ENCODE data around the gene LGALS3BP. TPM values are rescaled to one million over a fixed set of nuclear protein-coding genes. Genes with fewer than 3 reads are reported as not detected.
A peak's percentile ranks its signal among the peaks of the same experiment; 100 is the strongest.

LGALS3BP gene, protein sequence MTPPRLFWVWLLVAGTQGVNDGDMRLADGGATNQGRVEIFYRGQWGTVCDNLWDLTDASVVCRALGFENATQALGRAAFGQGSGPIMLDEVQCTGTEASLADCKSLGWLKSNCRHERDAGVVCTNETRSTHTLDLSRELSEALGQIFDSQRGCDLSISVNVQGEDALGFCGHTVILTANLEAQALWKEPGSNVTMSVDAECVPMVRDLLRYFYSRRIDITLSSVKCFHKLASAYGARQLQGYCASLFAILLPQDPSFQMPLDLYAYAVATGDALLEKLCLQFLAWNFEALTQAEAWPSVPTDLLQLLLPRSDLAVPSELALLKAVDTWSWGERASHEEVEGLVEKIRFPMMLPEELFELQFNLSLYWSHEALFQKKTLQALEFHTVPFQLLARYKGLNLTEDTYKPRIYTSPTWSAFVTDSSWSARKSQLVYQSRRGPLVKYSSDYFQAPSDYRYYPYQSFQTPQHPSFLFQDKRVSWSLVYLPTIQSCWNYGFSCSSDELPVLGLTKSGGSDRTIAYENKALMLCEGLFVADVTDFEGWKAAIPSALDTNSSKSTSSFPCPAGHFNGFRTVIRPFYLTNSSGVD
- 100 to 1,000 TPM; 362 to 852 (median 568) TPM for total RNA-seq
- polyA plus RNA-seq, result 100 to 1,000 TPM; 196 to 268 TPM
- long read RNA-seq, donor 1, transcript LGALS3BP-210 (3 exons, 882 nt), result minor isoform, 11 of 535 reads
- long read RNA-seq, donor 1, transcript LGALS3BP-201 (6 exons, 2,405 nt), result major isoform, 348 of 535 reads
- long read RNA-seq, donor 1, partial matches to known transcripts, result 26 of 535 reads
- long read RNA-seq, donor 1, other reads (novel, unspliced or antisense), result 150 of 535 reads
- long read RNA-seq, donor 2, transcript LGALS3BP-210 (3 exons, 882 nt), result minor isoform, 7 of 434 reads
- long read RNA-seq, donor 2, transcript LGALS3BP-201 (6 exons, 2,405 nt), result major isoform, 298 of 434 reads
- long read RNA-seq, donor 2, partial matches to known transcripts, result 35 of 434 reads
- long read RNA-seq, donor 2, other reads (novel, unspliced or antisense), result 94 of 434 reads
- long read RNA-seq, donor 3, transcript LGALS3BP-210 (3 exons, 882 nt), result minor isoform, 11 of 645 reads
- long read RNA-seq, donor 3, transcript LGALS3BP-201 (6 exons, 2,405 nt), result major isoform, 474 of 645 reads
- long read RNA-seq, donor 3, transcript LGALS3BP-202 (5 exons, 936 nt), result minor isoform, 6 of 645 reads
- long read RNA-seq, donor 3, partial matches to known transcripts, result 69 of 645 reads
- long read RNA-seq, donor 3, other reads (novel, unspliced or antisense), result 83 of 645 reads

DNA sequence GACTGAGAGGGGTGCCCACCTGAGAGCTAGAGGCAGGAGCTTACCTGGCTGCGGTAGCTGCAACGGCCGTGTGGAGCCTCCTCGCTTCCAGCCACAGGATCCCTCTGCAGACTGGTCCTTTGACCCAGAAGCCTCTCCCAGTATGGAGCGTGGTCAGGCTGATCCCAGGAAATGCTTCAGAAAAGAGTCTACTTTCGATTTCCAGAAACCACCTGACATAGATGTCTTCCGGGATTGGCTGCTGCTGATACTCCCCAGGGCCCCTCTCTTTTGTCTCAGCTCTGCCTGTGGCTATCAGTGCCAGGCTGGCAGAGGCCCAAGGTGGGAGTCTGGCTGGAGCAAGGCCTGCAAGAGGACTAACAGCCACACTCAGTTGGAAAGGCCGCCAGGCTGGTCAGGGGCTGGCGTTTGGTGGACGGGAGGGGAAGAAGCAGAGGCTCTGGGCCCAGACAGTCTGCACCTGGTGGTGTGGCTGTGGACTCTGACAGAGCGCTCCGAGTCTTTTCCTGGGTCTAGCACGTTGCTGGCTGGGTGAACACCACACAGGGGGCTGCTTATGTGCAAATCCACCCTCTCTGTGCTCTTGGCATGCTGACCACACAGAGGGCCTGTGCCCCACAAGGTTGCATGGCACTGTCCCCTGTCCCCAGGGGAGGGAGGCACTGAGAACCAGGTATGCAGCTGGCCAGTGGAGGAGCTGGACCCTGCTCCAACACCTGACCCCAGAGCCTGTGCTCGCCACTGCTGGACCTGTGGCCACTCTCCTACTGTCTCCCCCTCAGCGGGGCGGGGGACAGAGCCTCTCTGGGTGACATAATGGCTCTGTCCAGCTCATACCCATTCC, at the start of gene LGALS3BP:
Gene LGALS3BP (minus strand): TSS at position 144 of the 844 bp plus-strand sequence. CDS start 2,732 bp downstream, outside the sequence.
- peak; percentile 82 to 83 for DNase-seq
- Histone ChIP-seq H3K9me3 (no peaks in the 10 kb centered on the region), H3K4me3 (peak within 1 kb of the TSS in 9 of 10 donors; percentile 30 to 65 (median 49)), H3K27me3 (no peaks in the 10 kb centered on the region), H3K4me1 (peaks cover 27 to 56% (median 53%) of the 10 kb centered on the region in 9 donors), H3K27ac (peak within 1 kb of the TSS in 9 of 10 donors; percentile 58 to 85 (median 80)), H3K36me3 (peaks cover 0 to 15% (median 0%) of the 10 kb centered on the region in 9 donors)
- WGBS, 2 donors, result 30 to 36% methylated on average over 16 of the region's 16 CpGs
- peak; percentile 68 to 88 (median 80) for ATAC-seq
- intact Hi-C loops (cut with DNase I), result loop anchor here in 2 of 10 donors (10.0 kb wide), 2 partner anchors 415 to 485 kb away; no protein-coding TSS in a partner anchor
- TF ChIP-seq, protein P1, sequence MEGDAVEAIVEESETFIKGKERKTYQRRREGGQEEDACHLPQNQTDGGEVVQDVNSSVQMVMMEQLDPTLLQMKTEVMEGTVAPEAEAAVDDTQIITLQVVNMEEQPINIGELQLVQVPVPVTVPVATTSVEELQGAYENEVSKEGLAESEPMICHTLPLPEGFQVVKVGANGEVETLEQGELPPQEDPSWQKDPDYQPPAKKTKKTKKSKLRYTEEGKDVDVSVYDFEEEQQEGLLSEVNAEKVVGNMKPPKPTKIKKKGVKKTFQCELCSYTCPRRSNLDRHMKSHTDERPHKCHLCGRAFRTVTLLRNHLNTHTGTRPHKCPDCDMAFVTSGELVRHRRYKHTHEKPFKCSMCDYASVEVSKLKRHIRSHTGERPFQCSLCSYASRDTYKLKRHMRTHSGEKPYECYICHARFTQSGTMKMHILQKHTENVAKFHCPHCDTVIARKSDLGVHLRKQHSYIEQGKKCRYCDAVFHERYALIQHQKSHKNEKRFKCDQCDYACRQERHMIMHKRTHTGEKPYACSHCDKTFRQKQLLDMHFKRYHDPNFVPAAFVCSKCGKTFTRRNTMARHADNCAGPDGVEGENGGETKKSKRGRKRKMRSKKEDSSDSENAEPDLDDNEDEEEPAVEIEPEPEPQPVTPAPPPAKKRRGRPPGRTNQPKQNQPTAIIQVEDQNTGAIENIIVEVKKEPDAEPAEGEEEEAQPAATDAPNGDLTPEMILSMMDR (IDR thresholded peaks at IDR 0.05), result no peak

DNA sequence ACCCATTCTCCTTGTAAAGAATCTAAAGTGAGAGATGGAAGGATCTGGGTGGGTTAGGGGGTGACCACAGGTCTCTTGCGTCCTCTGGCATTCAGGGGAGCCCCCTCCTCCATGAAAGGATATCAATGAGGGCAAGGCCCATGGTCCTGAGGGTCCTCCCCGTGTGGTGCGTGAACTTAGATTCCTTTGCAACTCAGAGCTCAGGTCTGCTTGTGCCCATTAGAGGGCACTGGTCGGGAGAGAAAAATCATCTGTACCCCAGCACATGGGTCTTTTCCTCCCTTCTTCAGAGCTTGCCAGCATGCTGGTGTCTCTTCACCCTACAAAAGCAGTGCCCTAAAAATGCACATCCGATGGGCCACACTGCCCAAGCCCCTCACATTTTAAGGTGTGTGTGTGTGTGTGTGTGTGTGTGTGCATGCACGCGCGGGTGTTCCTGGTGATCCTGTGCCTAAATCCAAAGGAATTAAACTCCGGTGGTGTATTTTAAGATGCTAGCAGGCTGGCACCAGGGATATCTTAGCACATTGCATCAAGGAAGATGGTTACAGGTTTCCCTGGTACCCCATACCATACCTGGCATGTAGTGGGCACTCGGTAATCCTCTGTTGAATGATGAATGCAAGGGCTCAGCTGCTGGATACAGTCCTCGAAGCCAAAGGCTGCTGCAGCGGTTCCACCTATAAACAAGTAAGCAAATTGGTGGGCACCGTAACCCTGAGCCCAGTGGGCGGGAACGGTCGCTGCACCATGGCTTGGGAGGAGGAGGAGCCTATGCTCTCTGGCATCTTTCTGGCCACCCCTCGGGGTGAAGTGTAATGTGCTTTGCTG, 49.0 kb upstream of the LGALS3BP start:
- ATAC-seq (no peak), DNase-seq (no peak)
- Histone ChIP-seq H3K27me3 (peaks cover 0 to 61% (median 0%) of the 10 kb centered on the region in 7 donors), H3K36me3 (no peaks in the 10 kb centered on the region), H3K4me3 (no peak overlapping the region), H3K27ac (peak overlapping the region in 9 of 10 donors; percentile 85 to 95 (median 90)), H3K4me1 (peaks cover 32 to 70% (median 55%) of the 10 kb centered on the region in 9 donors), H3K9me3 (no peaks in the 10 kb centered on the region)
- TF ChIP-seq, protein P1 (IDR thresholded peaks at IDR 0.05), result peak in 4 of 9 donors; percentile 19 to 34 (median 28)
- intact Hi-C loops (cut with DNase I), result loop anchor here in 1 of 10 donors (10.0 kb wide), 1 partner anchor 46 kb away; the partner anchor contains the start of gene ENGASE
- WGBS, 2 donors, result 78 to 82% methylated on average over 17 of the region's 17 CpGs

DNA sequence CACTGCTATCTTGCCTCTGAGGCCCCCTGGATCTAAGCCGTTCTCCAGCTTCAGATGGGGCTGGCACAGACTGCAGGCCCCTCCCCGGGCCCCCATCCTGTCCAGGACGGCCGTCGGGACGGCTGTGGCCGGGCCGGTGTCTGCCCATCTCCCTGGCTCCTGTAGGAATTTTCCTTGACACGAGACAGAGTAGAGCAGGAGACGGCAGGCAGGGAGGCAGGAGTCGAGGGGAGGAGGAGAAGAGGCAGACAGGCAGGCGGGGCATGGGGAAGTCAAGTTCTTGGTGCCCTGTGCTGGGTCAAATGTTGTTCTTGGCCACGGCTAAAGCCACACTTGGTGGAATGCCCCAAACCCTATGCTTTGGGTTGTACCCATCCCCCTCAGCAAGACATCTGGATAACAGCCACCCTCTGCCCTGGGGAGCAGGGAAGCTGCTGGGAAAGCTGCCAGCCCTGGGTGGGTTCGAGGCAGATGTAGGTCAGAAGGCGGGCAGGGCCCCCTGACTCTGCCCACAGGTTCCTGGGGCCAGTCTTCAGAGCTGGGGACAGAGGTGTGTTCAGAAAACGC, 48.3 kb upstream of the LGALS3BP start:
- TF ChIP-seq, protein P1 (IDR thresholded peaks at IDR 0.05), result no peak

More for the DNA sequence above, 48.3 kb upstream of the LGALS3BP start:
- H3K4me1 ChIP-seq, result peaks cover 36 to 70% (median 55%) of the 10 kb centered on the region in 9 donors
- no peaks in the 10 kb centered on the region for H3K36me3 ChIP-seq
- peak overlapping the region in 8 of 10 donors; percentile 6 to 82 (median 76) for H3K4me3 ChIP-seq
- intact Hi-C loops (cut with DNase I), result loop anchor here in 1 of 10 donors (10.0 kb wide), 1 partner anchor 47 kb away; the partner anchor contains the start of gene ENGASE
- WGBS, 2 donors, result 13 to 17% methylated on average over 16 of the region's 16 CpGs
- ATAC-seq (peak in 7 of 8 donors; percentile 0 to 28 (median 7)), DNase-seq (peak in 1 of 2 donors; percentile 44)
- peaks cover 0 to 68% (median 0%) of the 10 kb centered on the region in 7 donors for H3K27me3 ChIP-seq
- peak overlapping the region; percentile 28 to 95 (median 90) for H3K27ac ChIP-seq
- no peaks in the 10 kb centered on the region for H3K9me3 ChIP-seq

Measured in heart right ventricle (tissue), 16 donors.